Activated CD4-positive, alpha-beta T cell treated with anti-CD3 and anti-CD28 coated beads, Interleukin-2, amount 10 ng/mL, durations not matched to agents 24 days and 14 days (primary cell): Measurements from ENCODE around the gene IFITM2. TPM values are rescaled to one million over a fixed set of nuclear protein-coding genes. Genes with fewer than 3 reads are reported as not detected.
"Not testable (repeated sequence)": the region's sequence is repeated elsewhere in the genome, so short reads cannot be mapped to it uniquely, and the experiment has no call there.

Experiments used
- DNase-seq: peaks from one replicate; pipeline ENCODE4 v3.0.0; 2022
- H3K27ac Mint-ChIP-seq: one replicate; pipeline ENCODE4 v1.8.0; 2022; ENCODE audit warnings: mild to moderate bottlenecking, mixed read lengths
- H3K27me3 Mint-ChIP-seq: one replicate; pipeline ENCODE4 v1.8.0; 2022; ENCODE audit warnings: mixed read lengths
- H3K36me3 Mint-ChIP-seq: one replicate; pipeline ENCODE4 v1.8.0; 2022; ENCODE audit warnings: low read depth, mild to moderate bottlenecking, mixed read lengths
- H3K4me1 Mint-ChIP-seq: one replicate; pipeline ENCODE4 v1.8.0; 2021; ENCODE audit warnings: mixed read lengths
- H3K4me3 Mint-ChIP-seq: one replicate; pipeline ENCODE4 v1.8.0; 2022; ENCODE audit warnings: mild to moderate bottlenecking, moderate library complexity, mixed read lengths
- H3K9me3 Mint-ChIP-seq: one replicate; pipeline ENCODE4 v1.8.0; 2021; ENCODE audit warnings: mixed read lengths
- intact Hi-C: fragments of 100-400 bp; cut with micrococcal nuclease; formaldehyde crosslinking; loops from one replicate; pipeline ENCODE4 v1.15.1; 2023
- total RNA-seq: library from RNA; stranded (reverse); gene quantifications from 2 replicates; pipeline ENCODE4 v1.2.3, GENCODE V29; 2022

The IFITM2 gene
- total RNA-seq, 1 donor from 2014 or later, result 659 TPM

DNA sequence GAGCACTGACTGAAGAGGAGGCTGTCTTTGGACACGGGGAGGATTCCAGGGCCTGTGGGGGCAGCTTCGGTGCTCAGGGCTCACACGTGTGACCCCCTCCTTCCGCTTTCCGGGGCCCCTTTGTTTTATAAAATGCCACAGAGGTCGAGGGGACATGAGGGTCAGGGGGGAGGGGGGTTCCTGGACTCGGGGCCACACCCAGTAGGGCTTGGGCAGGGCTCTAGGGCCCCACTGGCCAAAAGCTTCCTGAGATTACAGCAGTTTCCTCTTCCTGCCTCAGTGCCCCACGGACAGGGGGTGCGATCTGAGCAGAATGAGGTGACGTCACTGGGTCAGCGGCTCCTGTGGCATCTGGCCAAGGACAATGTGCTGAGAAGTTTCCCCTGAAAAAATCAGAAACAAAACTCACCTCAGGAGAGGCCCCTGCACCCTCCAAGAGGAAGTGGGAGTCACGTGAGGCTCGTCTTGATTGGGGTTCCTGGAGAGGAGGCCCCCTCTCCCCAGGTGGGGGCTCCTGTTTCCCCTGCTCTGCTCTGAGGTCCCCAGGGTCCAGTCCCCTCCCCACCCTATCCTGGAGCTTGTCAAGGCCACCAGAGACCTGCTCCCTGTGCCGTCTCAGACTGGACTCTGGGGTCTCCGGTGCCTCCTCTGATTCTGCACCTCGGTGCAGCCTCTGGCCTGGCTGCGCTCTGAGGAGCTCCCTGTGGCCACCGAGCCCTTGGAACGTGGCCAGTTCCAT, 19.4 kb downstream of the IFITM2 start:
- Mint-ChIP-seq H3K4me3 (peak overlapping the region; percentile 79), H3K9me3 (no peaks in the 10 kb centered on the region), H3K36me3 (peaks cover 3% of the 10 kb centered on the region), H3K27me3 (no peaks in the 10 kb centered on the region), H3K4me1 (peaks cover 57% of the 10 kb centered on the region), H3K27ac (peak overlapping the region; percentile 96)
- intact Hi-C loops, result loop anchor here (1.0 to 2.0 kb wide), 2 partner anchors 14 to 28 kb away; no protein-coding TSS in a partner anchor
- DNase-seq, result peak; percentile 87

DNA sequence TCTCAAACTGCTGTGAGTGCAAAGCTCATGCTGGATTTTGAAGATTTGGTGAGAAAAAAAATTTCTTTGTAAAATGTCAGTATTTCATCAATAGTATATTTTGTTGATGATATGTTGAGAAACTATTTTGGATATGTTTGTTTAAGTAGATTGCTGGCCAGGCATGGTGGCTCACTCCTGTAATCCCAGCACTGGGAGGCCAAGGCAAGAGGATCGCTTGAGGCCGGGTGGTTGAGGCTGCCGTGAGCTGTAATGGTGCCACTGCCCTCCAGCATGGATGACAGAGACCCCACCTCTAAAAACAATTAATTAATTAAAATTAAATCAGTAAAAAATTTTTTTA, 19.9 kb downstream of the IFITM2 start:
- intact Hi-C loops, result loop anchor here (1.0 to 2.0 kb wide), 2 partner anchors 15 to 28 kb away; no protein-coding TSS in a partner anchor
- Mint-ChIP-seq H3K9me3 (no peaks in the 10 kb centered on the region), H3K4me1 (peaks cover 56% of the 10 kb centered on the region), H3K4me3 (peak overlapping the region; percentile 79), H3K27me3 (no peaks in the 10 kb centered on the region), H3K27ac (peak overlapping the region; percentile 96), H3K36me3 (peaks cover 3% of the 10 kb centered on the region)
- no peak for DNase-seq

DNA sequence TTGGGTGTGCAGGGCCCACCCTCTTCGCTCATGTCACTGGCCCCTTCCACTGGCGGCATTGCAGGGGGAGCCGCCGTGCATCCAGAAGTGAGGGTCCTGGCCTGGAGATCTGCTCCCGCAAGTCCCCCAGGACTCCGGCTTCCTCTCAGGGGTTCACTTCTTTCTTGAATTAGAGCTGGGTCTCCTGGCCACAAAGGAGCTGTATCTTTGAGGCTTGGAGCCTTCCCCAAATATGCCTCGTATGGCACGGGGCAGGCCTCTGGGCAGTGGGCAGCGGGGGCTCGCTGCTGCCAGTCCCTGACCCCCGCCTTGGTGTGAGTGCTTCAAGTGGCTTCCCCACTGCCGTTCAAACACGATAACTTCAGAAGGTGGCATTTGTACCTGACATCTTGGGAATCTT, 20.4 kb downstream of the IFITM2 start:
- H3K27me3 Mint-ChIP-seq, result no peaks in the 10 kb centered on the region
- peaks cover 3% of the 10 kb centered on the region for H3K36me3 Mint-ChIP-seq
- no peak overlapping the region for H3K4me3 Mint-ChIP-seq
- H3K9me3 Mint-ChIP-seq, result no peaks in the 10 kb centered on the region
- intact Hi-C loops, result no loop called here
- peak; percentile 58 for DNase-seq
- peak overlapping the region; percentile 41 for H3K27ac Mint-ChIP-seq
- H3K4me1 Mint-ChIP-seq, result peaks cover 58% of the 10 kb centered on the region

DNA sequence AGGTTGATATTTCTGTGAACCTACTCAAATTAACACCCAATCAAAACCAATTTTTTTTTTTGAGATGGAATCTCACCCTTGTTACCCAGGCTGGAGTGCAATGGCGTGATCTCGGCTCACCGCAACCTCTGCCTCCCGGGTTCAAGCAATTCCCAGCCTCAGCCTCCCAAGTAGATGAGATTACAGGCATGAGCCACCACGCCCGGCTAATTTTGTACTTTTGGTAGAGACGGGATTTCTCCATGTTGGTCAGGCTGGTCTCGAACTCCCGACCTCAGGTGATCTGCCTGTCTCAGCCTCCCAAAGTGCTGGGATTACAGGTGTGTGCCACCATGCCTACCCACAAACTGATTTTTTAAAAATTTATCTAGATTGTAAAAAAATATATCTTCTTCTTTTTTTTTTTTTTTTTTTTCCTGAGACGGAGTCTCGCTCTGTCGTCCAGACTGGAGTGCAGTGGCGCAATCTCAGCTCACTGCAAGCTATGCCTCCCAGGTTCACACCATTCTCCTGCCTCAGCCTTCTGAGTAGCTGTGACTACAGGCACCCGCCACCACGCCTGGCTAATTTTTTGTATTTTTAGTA, 21.0 kb downstream of the IFITM2 start:
- H3K27me3 Mint-ChIP-seq, H3K9me3 Mint-ChIP-seq, intact Hi-C loops, H3K36me3 Mint-ChIP-seq: not testable (repeated sequence)
- peak; percentile 54 for DNase-seq
- Mint-ChIP-seq H3K4me1 (peaks cover 58% of the 10 kb centered on the region), H3K27ac (peak overlapping the region; percentile 85), H3K4me3 (peak overlapping the region; percentile 69)

- H3K9me3 Mint-ChIP-seq, result no peaks in the 10 kb centered on the region
- intact Hi-C loops, result no loop called here
- peak overlapping the region; percentile 69 for H3K4me3 Mint-ChIP-seq
- H3K27me3 Mint-ChIP-seq, result no peaks in the 10 kb centered on the region
- H3K36me3 Mint-ChIP-seq, result peaks cover 3% of the 10 kb centered on the region
- peak overlapping the region; percentile 85 for H3K27ac Mint-ChIP-seq
- H3K4me1 Mint-ChIP-seq, result peaks cover 48% of the 10 kb centered on the region
- peak; percentile 59 for DNase-seq
These were observed 22.3 kb downstream of the IFITM2 start for GRCh38 chr11:329886-330253.

DNA sequence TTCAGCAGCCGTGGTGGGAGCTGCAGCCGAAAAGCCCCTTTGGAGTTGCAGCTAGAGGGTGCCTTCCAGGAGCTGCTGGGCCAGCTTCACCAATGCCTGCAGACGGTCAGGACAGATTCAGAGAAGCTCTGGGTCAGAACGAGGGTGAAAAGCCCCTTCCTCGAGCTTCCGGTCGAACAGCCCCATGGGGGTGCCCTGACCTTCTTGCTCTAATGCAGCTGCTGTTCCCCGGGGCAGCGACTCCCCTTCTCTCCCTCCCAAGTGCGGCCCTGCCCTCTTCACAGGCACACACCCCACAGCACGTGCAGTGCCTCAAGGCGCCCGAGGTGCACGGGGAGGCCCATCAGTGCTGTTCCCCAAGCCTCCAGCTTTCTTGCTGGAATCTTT, 22.7 kb downstream of the IFITM2 start:
- intact Hi-C loops, result no loop called here
- Mint-ChIP-seq H3K4me1 (peaks cover 47% of the 10 kb centered on the region), H3K27me3 (no peaks in the 10 kb centered on the region), H3K9me3 (no peaks in the 10 kb centered on the region), H3K27ac (peak overlapping the region; percentile 20), H3K36me3 (peaks cover 3% of the 10 kb centered on the region), H3K4me3 (peak overlapping the region; percentile 69)
- DNase-seq, result no peak

GRCh38 chr11:330694-331357, 23.2 kb downstream of the IFITM2 start:
- no peaks in the 10 kb centered on the region for H3K9me3 Mint-ChIP-seq
- intact Hi-C loops, result no loop called here
- H3K4me3 Mint-ChIP-seq, result peak overlapping the region; percentile 53
- no peaks in the 10 kb centered on the region for H3K27me3 Mint-ChIP-seq
- H3K36me3 Mint-ChIP-seq, result peaks cover 3% of the 10 kb centered on the region
- peak; percentile 75 for DNase-seq
- peaks cover 50% of the 10 kb centered on the region for H3K4me1 Mint-ChIP-seq
- H3K27ac Mint-ChIP-seq, result peak overlapping the region; percentile 43

GRCh38 chr11:331358-332060, 23.9 kb downstream of the IFITM2 start:
- no peaks in the 10 kb centered on the region for H3K27me3 Mint-ChIP-seq
- H3K27ac Mint-ChIP-seq, result peak overlapping the region; percentile 43
- intact Hi-C loops, result no loop called here
- DNase-seq, result peak; percentile 53
- peaks cover 3% of the 10 kb centered on the region for H3K36me3 Mint-ChIP-seq
- H3K4me3 Mint-ChIP-seq, result peak overlapping the region; percentile 53
- peaks cover 47% of the 10 kb centered on the region for H3K4me1 Mint-ChIP-seq
- H3K9me3 Mint-ChIP-seq, result no peaks in the 10 kb centered on the region

- peaks cover 44% of the 10 kb centered on the region for H3K4me1 Mint-ChIP-seq
These were observed 25.2 kb downstream of the IFITM2 start for GRCh38 chr11:332651-333480.

GRCh38 chr11:333616-334263, 26.1 kb downstream of the IFITM2 start:
- H3K27ac Mint-ChIP-seq, DNase-seq, H3K36me3 Mint-ChIP-seq, intact Hi-C loops, H3K4me3 Mint-ChIP-seq, H3K27me3 Mint-ChIP-seq, H3K9me3 Mint-ChIP-seq: not testable (repeated sequence)
- H3K4me1 Mint-ChIP-seq, result peaks cover 41% of the 10 kb centered on the region

More at GRCh38 chr11:332651-333480, 25.2 kb downstream of the IFITM2 start:
- Mint-ChIP-seq H3K27me3 (no peaks in the 10 kb centered on the region), H3K27ac (no peak overlapping the region), H3K9me3 (no peaks in the 10 kb centered on the region), H3K36me3 (peaks cover 3% of the 10 kb centered on the region), H3K4me3 (no peak overlapping the region)
- no peak for DNase-seq
- intact Hi-C loops, result no loop called here

GRCh38 chr11:334264-334994, 26.8 kb downstream of the IFITM2 start:
- Mint-ChIP-seq H3K4me1 (peaks cover 36% of the 10 kb centered on the region), H3K27me3 (no peaks in the 10 kb centered on the region), H3K27ac (no peak overlapping the region), H3K9me3 (no peaks in the 10 kb centered on the region), H3K4me3 (no peak overlapping the region), H3K36me3 (peaks cover under 1% of the 10 kb centered on the region)
- DNase-seq, result no peak
- intact Hi-C loops, result no loop called here

DNA sequence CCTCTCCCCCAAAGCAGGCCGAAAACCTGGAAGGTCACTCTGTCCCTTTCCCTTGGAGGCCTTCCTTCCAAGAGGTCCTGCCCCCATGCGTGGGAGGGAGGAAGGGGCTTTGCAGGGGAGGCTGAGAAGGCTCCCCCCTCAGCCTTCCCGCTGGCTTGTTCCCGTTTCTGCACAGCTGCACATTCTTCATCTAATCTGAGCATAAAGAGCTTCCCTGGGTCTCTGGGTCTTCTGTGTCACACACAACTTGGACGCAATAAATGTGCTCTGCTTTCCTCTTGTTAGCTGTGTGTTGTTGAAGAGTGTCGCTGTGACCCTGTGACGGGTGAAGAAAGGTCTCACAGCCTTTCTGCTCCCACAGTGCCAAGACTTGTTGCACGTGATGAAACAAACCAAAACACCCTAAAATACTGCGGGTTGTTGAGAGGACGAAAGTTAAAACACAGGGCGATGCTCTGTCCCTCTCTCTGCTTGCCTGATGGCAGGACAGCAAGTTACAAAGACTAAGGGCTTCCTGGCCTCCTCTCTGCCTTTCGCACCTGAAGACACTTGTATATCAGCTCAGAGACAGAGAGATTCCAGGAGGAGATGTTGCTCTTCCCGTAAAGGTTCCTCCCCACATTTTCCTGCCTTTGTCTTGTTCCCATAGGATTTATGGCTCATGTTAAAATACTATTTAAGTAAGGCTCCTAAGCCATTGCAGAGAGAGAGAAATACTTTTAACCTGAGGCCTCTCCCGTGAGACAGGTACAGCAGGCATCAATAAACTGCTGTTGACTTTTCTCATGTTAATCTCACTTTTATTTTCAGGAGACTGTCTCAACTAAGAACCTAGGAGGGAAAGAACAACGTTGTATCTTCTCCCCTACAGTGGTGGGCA, 28.4 kb downstream of the IFITM2 start:
- no peak for DNase-seq
- Mint-ChIP-seq H3K36me3 (no peaks in the 10 kb centered on the region), H3K4me1 (peaks cover 23% of the 10 kb centered on the region), H3K27me3 (peaks cover 2% of the 10 kb centered on the region), H3K27ac (no peak overlapping the region), H3K9me3 (no peaks in the 10 kb centered on the region), H3K4me3 (no peak overlapping the region)
- intact Hi-C loops, result no loop called here
